GM18907 (cell line): ENCODE data around the gene CDC37L1.
"Not testable (repeated sequence)": the region's sequence is repeated elsewhere in the genome, so short reads cannot be mapped to it uniquely, and the experiment has no call there.

Experiments
- ATAC-seq: cut with Tn5 transposase; IDR thresholded peaks from one replicate; pipeline ENCODE4 v1.9.1; 2021; ENCODE audit warnings: mild to moderate bottlenecking, moderate library complexity; ENCODE audit not compliant: unreplicated experiment

Gene CDC37L1

DNA sequence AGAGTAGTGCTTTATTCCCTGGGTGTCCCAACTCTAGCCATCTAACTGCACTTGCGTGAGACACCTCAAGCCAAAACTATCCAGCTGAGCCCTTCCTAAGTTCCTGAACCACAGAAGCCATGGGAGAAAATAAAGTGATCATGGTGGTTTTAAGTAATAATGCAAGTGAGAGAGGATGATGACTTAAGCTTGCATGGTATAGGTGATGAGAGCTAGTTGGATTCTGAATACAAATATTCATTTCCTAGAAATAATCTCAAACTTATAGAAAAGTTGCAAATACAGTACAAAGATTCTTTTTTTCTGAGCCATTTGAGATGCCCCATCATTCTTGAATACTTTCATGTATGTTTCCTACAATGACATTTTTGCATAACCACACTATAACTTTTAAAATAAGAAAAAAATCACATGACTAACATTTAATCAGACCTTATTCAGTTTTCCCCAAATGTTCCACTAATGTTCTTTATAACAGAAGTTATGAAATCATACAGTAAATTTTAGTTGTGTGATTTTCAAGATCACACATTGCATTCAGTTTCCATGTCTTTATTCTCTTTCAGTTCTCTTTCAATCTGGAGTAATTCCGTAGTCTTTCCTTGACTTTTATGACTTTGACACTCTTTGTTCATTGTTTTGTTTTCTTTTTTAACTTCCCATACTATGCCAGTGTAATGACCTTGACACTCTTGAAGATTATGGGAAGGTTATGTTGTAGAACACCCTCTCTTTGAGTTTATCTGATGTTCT, 67.1 kb downstream of the CDC37L1 start:
- no peak for ATAC-seq

DNA sequence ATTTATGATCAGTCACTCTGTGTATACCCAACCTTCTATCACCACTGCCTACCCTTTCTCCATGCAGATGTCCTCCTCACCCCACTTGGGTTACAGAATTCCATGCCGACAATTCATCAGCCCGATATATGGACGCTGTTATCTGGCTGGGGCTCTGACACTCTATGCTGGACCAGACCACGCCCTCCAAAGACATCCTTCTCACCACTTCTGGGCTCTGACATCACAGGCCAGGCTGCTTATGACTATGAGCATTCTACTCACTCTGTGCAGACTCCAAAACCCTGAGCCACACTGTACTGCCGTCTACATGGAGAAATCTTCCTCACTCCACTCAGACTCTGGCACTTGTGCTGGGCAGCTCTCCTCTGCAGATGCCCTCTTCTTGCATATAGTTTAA, 69.2 kb downstream of the CDC37L1 start:
- ATAC-seq: no peak

DNA sequence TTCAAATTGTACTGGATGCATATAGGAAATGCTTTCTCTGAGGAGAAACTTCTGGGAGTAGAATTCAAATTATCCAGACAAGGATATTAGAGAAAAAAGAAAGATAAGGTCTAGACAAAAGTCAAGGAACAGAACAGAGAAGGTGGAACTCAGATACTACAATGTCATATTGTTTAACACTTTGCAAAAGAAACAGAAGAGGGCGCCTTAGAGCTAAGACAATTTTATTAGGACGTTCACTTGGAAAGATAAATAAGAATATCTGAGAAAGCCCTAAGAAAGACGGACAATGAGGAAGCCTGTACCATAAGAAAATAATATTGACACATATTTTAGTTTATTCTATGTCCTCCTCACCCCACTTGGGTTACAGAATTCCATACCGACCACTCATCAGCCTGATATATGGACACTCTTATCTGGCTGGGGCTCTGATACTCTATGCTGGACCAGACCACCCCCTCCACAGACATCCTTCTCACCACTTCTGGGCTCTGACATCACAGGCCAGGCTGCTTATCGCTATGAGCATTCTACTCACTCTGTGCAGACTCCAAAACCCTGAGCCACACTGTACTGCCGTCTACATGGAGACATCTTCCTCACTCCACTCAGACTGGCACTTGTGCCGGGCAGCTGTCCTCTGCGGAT, 70.8 kb downstream of the CDC37L1 start:
- no peak for ATAC-seq

DNA sequence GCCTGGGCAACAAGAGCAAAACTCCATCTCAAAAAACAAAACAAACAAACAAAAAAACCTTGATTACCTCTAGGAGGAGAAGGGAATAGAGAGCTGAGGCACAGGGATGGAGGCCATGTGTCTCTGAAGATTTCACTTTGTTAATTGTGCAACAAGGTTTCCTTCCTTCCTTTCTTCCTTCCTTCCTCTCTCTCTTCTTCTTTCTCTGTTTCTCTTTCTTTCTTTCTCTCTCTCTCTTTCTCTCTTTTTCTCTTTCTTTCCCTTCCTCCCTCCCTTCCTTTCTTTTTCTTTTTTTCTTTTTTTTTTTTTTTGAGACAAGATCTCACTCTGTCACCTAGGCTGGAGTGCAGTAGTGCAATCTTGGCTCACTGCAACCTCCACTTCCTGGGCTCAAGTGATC, 75.2 kb downstream of the CDC37L1 start:
- ATAC-seq: not testable (repeated sequence)

DNA sequence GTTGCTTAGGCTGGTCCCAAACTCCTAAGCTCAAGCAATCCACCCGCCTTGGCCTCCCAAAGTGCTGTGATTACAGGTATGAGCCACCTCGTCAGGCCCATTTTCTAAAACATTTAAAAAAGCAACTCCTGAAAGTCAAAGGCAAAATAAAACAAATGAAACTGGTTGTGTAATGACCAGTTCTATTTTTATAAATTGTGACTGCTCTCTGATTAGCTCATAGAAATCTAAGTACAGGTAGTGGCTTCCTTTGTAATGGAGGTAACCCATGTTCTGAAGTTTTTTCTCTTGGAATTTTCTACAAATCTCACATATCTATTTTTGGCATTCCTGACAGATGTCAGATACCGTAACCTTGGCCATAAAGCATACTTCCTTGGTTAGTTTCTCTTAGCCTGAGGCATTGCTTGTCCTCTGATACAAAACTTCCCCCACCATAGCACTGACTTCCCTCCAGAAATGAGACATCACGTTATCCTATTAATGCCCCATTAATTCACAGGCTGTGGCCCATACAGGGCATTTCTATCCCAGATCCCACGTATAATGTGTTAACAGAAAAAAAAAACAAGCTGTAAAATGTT, 75.7 kb downstream of the CDC37L1 start:
- no peak for ATAC-seq

DNA sequence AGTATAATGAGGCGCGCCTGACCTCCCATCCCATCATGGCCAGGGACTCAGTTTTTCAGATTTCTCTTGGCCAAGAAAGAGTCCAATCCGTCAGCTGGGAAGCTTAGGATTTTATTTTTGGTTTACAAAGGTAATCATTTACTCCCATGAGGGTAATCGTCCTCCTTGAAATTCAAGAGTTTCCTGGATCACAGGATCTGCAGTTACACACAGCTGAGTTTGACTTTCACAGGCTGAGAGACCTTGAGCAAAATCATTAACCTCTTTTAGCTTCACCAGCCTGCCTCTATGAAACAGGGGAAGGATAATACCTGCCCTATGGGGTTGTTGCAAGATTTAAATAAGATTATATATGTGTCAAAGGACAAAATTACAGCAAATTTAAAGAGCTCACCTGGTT, 77.1 kb downstream of the CDC37L1 start:
- no peak for ATAC-seq
